Stomach (tissue), 9 donors: ENCODE measurements around the gene CYP2C18. TPM values are rescaled to one million over a fixed set of nuclear protein-coding genes. Genes with fewer than 3 reads are reported as not detected.

Source experiments
- DNase-seq, 2 donors: peaks; one replicate each; pipeline versions ENCODE4 v3.0.0 to v3.0.0-alpha.2; 2013 to 2019
- H3K27ac ChIP-seq, 5 donors: fragments of 200-600 bp in 4 of 5; sonication (generic) in 4 of 5; one replicate each; pipeline ENCODE4 v1.5.1; 2013 to 2019; ENCODE audit warnings: mild to moderate bottlenecking in 1 of 5, moderate library complexity in 1 of 5
- H3K27me3 ChIP-seq, 3 donors: fragments of 200-600 bp; sonication (generic); one replicate each; pipeline ENCODE4 v1.5.1; 2017 to 2019; ENCODE audit warnings: mixed run types in 1 of 3
- H3K36me3 ChIP-seq, 4 donors: fragments of 200-600 bp; sonication (generic); 1 replicate in 3 of 4; 2 replicates in 1 of 4; pipeline ENCODE4 v1.5.1; 2016 to 2019
- H3K4me1 ChIP-seq, 4 donors: fragments of 200-600 bp; sonication (generic); one replicate each; pipeline ENCODE4 v1.5.1; 2016 to 2019
- H3K4me3 ChIP-seq, 4 donors: fragments of 200-600 bp; sonication (generic) in 3 of 4; one replicate each; pipeline ENCODE4 v1.5.1; 2016 to 2019; ENCODE audit warnings: mild to moderate bottlenecking in 1 of 4
- H3K9me3 ChIP-seq, 4 donors: fragments of 200-600 bp; sonication (generic); one replicate each; pipeline ENCODE4 v1.5.1; 2016 to 2019
- CTCF ChIP-seq, 7 experiments: fragments of 450-650 bp in 4 of 7; fragments of 200-600 bp in 3 of 7; sonication (generic) in 3 of 7; IDR thresholded peaks; one replicate each; pipeline ENCODE4 v1.5.1; 2016 to 2019; ENCODE audit warnings: antibody characterized with exemption in 7 of 7, control low read depth in 2 of 7, mild to moderate bottlenecking in 1 of 7
- EP300 ChIP-seq: sonication (generic); formaldehyde crosslinking; IDR thresholded peaks from one replicate; pipeline ENCODE4 v1.6.1; 2017; ENCODE audit warnings: antibody characterized with exemption
- POLR2A ChIP-seq, 4 donors: fragments of 450-650 bp; IDR thresholded peaks; one replicate each; pipeline ENCODE4 v1.6.1; 2016; ENCODE audit warnings: antibody characterized with exemption in 4 of 4, control low read depth in 2 of 4, mild to moderate bottlenecking in 1 of 4, moderate library complexity in 1 of 4
- POLR2AphosphoS5 ChIP-seq, 3 donors: sonication (generic); formaldehyde crosslinking; IDR thresholded peaks; one replicate each; pipeline ENCODE4 v1.6.1; 2016; ENCODE audit warnings: antibody characterized with exemption in 3 of 3
- WGBS, 5 donors: extraction: QIAGEN DNeasy Blood & Tissue Kit in 3 of 5; methylation state at CpG; one replicate each; pipeline versions ENCODE4 v1.1.5 to v1.1.7; 2013 to 2018; 5-methylcytosine and 5-hydroxymethylcytosine counted together
- intact Hi-C: fragments of 100-400 bp; cut with DNase I; formaldehyde crosslinking; loops from one replicate; pipeline ENCODE4 v1.15.1; 2023; ENCODE audit warnings: low total_unique reads
- polyA plus RNA-seq, 3 donors: library from polyadenylated mRNA; stranded (reverse); fragments of 200-250 nt; gene quantifications; one replicate each; pipeline ENCODE4 v1.2.3, GENCODE V29; 2013
- total RNA-seq, 5 donors: library from RNA; depleted of rRNA; stranded (reverse); fragments of >200 nt; gene quantifications; one replicate each; pipeline versions ENCODE4 v1.1.0 to v1.2.3, GENCODE V29; 2014 to 2016
- donor health status: healthy with polysubstance abuse.
- donor health status: Bipolar disorder and iron deficiency.
- donor health status: healthy.

The CYP2C18 gene
- total and polyA plus RNA-seq, 8 donors, result 3.6 to 66.8 (median 18.3) TPM

DNA sequence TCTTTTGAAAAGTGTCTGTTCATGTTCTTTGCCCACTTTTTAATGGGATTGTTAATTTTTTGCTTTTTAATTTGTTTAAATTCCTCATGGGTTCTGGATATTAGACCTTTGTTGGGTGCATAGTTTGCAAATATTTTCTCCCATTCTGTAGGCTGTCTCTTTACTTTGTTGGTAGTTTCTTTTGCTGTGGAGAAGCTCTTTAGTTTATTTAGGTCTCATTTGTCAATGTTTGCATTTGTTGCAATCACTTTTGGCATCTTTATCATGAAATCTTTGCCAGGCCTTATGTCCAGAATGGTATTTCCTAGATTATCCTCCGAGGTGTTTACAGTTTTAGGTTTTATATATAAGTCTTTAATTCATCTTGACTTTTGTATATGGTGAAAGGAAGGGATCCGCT, 55.1 kb downstream of the CYP2C18 start:
- TF ChIP-seq POLR2AphosphoS5 (IDR thresholded peaks at IDR 0.05), result no peak
- TF ChIP-seq EP300, result no peak
- TF ChIP-seq POLR2A (IDR thresholded peaks at IDR 0.05), result no peak
- TF ChIP-seq CTCF (IDR thresholded peaks at IDR 0.05), result no peak
- H3K9me3 ChIP-seq, result peaks cover 0 to 19% (median 14%) of the 10 kb centered on the region in 4 donors
- H3K27ac ChIP-seq, result no peak overlapping the region
- H3K4me1 ChIP-seq, result no peaks in the 10 kb centered on the region
- DNase-seq, result no peak
- H3K4me3 ChIP-seq, result no peak overlapping the region
- no peaks in the 10 kb centered on the region for H3K36me3 ChIP-seq
- 59 to 74% (median 71%) methylated on average over 2 of the region's 2 CpGs for WGBS, 5 donors
- H3K27me3 ChIP-seq, result no peaks in the 10 kb centered on the region
- intact Hi-C loops, result no loop called here

DNA sequence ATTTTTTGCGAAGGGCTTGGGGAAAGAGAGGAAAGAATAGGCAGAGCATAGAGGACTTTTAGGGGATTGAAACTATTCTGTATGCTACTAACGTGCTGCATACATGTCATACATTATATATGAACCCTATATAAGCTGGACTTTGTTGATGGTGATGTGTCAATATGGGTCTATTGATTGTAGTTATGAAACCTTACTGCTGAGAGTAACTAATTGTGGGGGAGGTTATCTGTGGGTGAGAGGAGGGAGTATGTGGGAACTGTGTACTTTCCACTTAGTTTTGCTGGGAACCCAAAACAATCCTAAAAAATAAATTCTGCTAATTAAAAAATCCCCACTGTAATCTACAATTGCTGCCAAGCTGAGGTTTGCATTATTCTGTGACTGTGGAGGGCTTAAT, 63.6 kb downstream of the CYP2C18 start:
- WGBS, 5 donors, result 62 to 74% (median 72%) methylated on average over 2 of the region's 2 CpGs
- no peak for TF ChIP-seq POLR2A (IDR thresholded peaks at IDR 0.05)
- peaks cover 0 to 34% (median 19%) of the 10 kb centered on the region in 4 donors for H3K9me3 ChIP-seq
- H3K4me1 ChIP-seq, result no peaks in the 10 kb centered on the region
- peak overlapping the region in 2 of 5 donors; percentile 53 to 62 for H3K27ac ChIP-seq
- H3K36me3 ChIP-seq, result peaks cover 0 to 4% (median 0%) of the 10 kb centered on the region in 4 donors
- DNase-seq, result no peak
- H3K27me3 ChIP-seq, result no peaks in the 10 kb centered on the region
- H3K4me3 ChIP-seq, result no peak overlapping the region
- intact Hi-C loops, result no loop called here

- Histone ChIP-seq H3K27ac (peak overlapping the region in 4 of 5 donors; percentile 3 to 62 (median 47)), H3K9me3 (peaks cover 0 to 29% (median 15%) of the 10 kb centered on the region in 4 donors), H3K36me3 (peaks cover 0 to 4% (median 0%) of the 10 kb centered on the region in 4 donors), H3K4me1 (no peaks in the 10 kb centered on the region), H3K4me3 (no peak overlapping the region), H3K27me3 (no peaks in the 10 kb centered on the region)
- WGBS, 5 donors, result 25 to 66% (median 46%) methylated on average over 4 of the region's 4 CpGs
- TF ChIP-seq POLR2AphosphoS5 (IDR thresholded peaks at IDR 0.05) (no peak), EP300 (no peak), POLR2A (IDR thresholded peaks at IDR 0.05) (no peak)
- DNase-seq, result peak in 1 of 2 donors; percentile 27
- intact Hi-C loops, result no loop called here
Measured at GRCh38 chr10:94747838-94748237, 64.3 kb downstream of the CYP2C18 start.

- Histone ChIP-seq H3K36me3 (no peaks in the 10 kb centered on the region), H3K4me3 (no peak overlapping the region), H3K27ac (no peak overlapping the region), H3K27me3 (no peaks in the 10 kb centered on the region), H3K9me3 (no peaks in the 10 kb centered on the region), H3K4me1 (no peaks in the 10 kb centered on the region)
- no peak for DNase-seq
- WGBS, 5 donors, result 68 to 89% (median 82%) methylated on average over 2 of the region's 2 CpGs
- intact Hi-C loops, result no loop called here
- TF ChIP-seq CTCF (IDR thresholded peaks at IDR 0.05) (no peak), POLR2A (IDR thresholded peaks at IDR 0.05) (no peak), EP300 (no peak), POLR2AphosphoS5 (IDR thresholded peaks at IDR 0.05) (no peak)
Measured at GRCh38 chr10:94757916-94758315, 74.4 kb downstream of the CYP2C18 start.

DNA sequence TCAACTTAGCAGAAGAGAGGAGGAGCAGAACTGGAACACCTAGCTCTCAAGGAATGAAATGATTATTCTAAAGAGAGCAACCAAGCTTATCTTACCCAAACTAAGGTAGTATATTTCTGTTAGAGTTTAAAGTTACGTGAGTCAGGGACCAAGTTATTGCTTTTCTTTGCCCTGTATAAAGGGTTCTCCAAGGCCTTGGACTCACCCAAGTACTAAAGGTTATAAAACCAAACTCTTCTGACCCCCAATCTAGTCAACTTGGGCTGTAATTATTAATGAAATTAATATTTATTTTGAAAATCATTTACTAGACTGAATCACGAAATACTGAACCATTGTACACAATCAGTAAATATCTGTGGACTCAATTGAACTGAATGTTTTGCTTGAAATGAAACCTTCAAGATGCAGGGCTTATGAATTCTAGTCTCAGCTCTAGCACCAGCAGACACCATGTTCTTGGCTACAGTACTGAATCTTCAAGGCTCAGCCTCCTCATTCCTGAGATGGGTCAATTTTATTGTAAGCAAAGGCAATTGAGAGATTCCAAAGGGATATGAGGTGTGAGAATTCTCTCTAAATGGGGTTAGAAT, 77.2 kb downstream of the CYP2C18 start:
- intact Hi-C loops, result no loop called here
- Histone ChIP-seq H3K9me3 (peaks cover 0 to 4% (median 0%) of the 10 kb centered on the region in 4 donors), H3K27me3 (no peaks in the 10 kb centered on the region), H3K4me3 (no peak overlapping the region), H3K27ac (no peak overlapping the region), H3K4me1 (no peaks in the 10 kb centered on the region), H3K36me3 (no peaks in the 10 kb centered on the region)
- 64 to 72% (median 68%) methylated on average over 2 of the region's 2 CpGs for WGBS, 5 donors
- no peak for DNase-seq
- TF ChIP-seq POLR2A (IDR thresholded peaks at IDR 0.05), result no peak
- TF ChIP-seq EP300, result no peak
- TF ChIP-seq POLR2AphosphoS5 (IDR thresholded peaks at IDR 0.05), result no peak
- no peak for TF ChIP-seq CTCF (IDR thresholded peaks at IDR 0.05)
